HK-2 (cell line): ENCODE data around the gene LRR1.
"Not testable (repeated sequence)": the region's sequence is repeated elsewhere in the genome, so short reads cannot be mapped to it uniquely, and the experiment has no call there.

Experiments used
- DNase-seq: peaks from one replicate; pipeline ENCODE4 v3.0.0-alpha.2; 2018; ENCODE audit not compliant: unreplicated experiment

LRR1 gene

DNA sequence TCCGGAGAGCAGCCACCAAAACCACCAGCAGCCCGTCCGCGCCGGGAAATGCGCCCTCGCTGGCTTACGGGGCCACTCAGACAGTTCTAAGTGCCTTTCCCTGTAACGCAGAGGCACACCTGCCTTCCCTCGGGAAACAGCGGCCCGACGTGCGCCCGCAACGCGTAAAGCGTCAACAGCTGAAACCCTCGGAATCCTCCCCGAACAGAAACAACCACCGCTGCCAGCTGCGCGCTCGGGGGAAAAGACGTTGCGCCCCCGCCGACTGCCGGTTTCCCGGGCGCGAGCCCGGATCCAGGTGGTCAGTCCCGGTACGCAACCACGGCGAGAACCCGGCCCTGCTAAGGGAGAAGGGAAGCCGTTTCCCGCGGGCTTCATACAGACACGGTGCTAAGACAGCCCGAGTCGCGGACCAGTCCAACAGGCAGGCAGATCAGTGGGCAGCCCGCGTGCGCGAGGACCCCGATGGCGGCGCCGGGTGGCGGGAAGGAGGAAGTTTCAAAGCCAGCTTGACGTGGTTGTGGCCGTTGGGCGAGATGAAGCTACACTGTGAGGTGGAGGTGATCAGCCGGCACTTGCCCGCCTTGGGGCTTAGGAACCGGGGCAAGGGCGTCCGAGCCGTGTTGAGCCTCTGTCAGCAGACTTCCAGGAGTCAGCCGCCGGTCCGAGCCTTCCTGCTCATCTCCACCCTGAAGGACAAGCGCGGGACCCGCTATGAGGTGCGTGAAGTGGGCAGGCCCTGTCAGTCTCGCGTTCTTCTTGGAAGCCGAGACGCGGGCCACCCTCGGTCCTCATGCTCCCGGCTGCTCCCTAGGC, at the start of gene LRR1:
TSS of gene LRR1 (plus strand) at position 456 of the 816 bp plus-strand sequence. CDS start at position 537, 81 bp downstream.
- DNase-seq, result peak; percentile 90

- DNase-seq, result no peak
Measured at GRCh38 chr14:49549446-49549845, 49.3 kb upstream of the LRR1 start.

DNA sequence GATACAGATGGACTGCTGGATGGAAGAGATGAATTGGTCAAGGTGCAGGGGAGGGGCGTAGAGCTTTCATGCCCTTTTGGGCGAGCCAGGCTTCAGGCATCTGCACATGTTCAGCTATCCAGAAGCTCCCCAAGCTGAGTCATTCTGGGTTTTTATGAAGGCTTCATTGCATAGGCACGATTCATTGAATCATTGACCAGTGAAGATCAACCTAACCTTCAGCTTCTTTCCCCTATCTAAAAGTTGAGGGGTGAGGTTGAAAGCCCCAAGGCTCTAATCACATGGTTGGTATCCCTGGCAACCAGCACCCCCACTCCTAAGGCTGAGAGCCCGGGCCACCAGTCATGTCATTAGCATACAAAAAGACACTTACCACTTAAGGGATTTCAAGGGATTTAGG, 48.9 kb upstream of the LRR1 start:
- DNase-seq, result peak; percentile 11

DNA sequence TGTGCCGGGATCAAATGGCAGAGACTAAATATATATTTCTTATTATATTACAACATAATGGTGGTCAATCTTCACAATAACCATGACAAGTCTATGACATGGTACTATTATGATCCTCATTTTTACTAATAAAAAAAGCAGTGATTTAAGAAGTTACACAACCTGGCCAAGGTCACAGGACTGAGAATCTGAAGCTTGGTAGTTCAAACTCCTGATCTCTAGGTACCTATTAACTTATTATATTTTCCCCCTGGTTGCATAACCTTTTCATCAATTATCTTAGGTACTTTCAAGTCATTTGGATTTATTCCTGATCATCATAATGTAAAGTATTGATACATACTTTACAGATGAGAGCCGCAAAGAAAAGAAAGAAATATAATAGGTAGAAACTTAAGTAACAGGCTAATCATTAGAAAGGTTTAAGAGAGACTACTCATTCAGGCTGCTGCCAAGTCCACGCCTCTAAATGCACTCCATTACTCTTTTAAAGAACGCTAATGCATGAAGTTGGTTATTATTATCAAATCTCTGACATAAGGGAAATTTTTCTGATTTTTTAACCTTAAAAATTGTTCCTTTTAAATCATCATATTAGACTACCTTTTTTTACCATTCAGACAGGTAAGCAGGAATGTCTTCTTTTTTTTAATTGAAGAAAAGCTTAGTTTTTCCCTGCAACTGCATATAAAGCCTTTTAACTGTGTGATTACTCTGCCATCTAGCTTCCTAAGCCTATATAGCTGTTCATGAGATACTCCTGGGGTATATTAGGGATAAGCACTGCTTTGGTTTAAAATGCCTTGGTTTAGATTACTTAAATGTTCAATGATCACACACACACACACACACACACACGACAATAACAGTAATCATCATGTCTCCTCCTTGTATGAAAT, 48.2 kb upstream of the LRR1 start:
- no peak for DNase-seq

DNA sequence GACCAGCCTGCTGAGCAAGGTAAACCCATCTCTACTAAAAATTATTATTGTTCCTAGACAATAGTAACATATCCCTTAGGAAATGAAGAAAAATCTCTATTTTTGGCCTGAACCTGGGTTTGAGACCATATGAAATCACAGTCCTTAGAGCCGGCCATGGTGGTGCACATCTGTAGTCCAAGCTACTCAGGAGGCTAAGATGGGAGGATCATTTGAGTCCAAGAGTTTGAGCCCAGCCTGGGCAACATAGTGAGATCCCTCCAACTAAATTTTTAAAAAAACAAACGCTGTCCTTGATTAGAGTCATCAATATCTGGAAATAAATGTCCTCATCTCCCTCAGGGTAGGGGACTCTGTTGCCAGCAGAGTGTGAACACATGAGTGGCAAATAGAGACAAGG, 47.2 kb upstream of the LRR1 start:
- DNase-seq, result no peak

GRCh38 chr14:49553106-49553505, 45.6 kb upstream of the LRR1 start:
- DNase-seq, result no peak

DNA sequence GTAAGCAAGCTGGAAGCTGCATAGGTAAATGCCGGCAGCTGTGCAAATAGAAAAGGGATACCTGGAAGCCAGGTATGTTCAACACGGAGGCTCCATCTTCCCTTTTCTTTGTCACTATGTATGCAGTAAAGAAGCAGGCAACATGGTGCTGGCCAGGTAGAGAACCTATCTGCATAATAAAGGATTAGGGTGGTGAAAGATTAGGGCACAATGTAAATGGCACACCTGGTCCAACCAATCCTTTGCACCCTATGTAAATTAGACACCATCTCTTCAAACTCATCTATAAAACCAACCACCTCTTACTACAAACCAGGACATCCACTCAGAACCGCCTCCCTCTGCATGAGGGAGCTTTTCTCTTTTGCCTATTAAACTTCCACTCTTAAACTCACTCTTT, 44.8 kb upstream of the LRR1 start:
- no peak for DNase-seq

DNA sequence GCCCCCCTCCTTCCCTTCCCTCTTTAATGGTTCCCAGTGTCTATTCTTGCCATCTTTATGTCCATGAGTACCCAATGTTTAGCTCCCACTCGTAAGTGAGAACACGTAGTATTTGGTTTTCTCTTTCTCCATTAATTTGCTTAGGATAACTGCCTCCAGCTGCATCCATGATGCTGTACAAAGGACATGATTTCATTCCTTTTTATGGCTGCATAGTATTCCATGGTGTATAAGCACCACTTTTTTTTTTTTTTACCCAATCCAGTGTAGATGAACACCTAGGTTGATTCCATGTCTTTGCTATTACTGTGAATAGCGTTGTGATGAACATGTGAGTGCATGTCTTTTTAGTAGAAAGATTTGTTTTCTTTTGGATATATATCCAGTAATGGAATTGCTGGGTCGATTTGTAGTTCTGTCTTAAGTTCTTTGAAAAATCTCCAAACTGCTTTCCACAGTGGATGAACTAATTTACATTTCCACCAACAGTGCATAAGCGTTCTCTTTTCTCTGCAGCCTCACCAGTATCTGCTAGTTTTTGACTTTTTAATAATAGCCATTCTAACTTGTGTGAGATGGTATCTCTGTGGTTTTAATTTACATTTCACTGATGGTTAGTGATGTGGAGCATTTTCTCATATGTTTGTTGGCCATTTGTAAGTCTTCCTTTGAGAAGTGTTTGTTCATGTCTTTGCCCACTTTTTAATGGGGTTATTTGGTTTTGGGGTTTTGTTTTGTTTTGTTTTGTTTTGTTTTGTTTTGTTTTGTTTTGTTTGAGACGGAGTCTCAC, 38.6 kb upstream of the LRR1 start:
- DNase-seq, result no peak

DNA sequence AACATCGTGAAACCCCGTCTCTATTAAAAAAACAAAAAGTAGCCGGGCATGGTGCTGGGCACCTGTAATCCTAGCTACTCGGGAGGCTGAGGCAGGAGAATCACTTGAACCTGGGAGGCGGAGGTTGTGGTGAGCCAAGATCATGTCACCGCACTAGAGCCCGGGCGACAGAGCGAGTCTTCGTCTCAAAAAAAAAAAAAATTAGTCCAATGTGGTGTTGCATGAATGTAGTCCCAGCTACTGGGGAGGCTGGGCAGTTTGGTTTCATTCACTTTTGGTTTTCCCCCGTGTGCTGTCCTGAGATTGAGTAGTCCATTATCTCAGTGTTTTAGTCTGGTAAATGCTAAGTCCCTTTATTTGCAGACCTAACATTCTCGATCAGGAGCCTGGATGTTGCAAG, 32.0 kb upstream of the LRR1 start:
- DNase-seq, result no peak

DNA sequence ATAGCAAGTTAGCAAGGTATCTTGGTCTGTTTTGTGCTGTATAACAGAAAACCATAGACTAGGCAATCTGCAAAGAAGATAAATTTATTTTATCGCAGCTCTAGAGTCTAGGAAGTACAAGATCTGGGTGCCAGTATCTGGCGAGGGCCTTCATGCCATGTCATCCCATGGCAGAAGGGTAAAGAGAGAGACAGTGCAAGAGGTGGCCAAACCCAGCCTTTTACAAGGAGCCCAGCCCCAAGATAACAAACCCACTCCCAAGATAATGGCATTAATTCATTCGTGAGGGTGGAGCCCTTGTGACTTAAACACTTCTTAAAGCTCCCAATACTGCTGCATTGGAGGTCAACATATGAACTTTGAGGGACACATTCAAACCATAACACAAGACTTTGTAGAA, 29.5 kb upstream of the LRR1 start:
- no peak for DNase-seq

GRCh38 chr14:49574038-49574437, 24.7 kb upstream of the LRR1 start:
- DNase-seq, result no peak

- no peak for DNase-seq
Measured at GRCh38 chr14:49578141-49578540, 20.6 kb upstream of the LRR1 start.

GRCh38 chr14:49579841-49580240, 18.9 kb upstream of the LRR1 start:
- no peak for DNase-seq

DNA sequence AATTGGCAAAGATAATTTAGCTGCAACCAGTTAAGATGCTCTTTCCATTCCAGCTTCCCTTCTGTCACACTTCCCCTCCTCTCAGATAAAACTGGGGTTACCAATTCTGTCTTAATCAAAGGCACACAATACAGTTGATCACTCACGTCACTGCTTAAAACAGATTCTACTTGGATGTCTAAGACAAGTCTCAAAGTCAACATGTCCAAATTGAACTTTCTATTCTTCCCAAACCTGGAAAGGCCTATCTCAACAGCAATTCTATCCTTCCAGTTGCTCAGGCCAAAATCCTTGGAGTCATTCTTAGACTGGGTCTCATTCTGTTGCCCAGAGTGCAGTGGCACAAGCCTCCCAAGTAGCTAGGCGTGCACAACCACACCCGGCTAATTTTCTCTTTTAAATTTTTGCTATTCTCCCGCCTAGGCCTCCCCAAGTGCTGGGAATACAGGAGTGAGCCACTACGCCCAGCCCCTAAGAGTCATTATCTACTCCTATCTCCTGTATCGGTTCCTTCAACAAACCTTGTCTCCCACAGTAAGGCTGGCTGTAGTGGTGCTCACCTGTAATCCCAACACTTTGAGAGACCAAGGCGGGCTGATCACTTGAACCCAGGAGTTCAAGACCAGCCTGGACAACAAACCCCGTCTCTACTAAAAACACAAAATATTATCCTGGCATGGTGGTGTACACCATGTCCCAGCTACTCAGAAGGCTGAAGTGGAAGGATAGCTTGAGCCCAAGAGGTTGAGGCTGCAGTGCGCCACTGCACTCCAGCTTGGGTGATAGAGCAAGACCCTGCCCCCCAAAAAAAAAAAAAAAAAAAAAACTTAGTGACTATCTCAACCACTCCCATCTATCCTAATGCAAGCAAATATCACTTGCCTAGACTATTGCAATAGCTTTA, 17.3 kb upstream of the LRR1 start:
- DNase-seq, result no peak

GRCh38 chr14:49582113-49582977, 16.4 kb upstream of the LRR1 start:
- DNase-seq, result no peak

DNA sequence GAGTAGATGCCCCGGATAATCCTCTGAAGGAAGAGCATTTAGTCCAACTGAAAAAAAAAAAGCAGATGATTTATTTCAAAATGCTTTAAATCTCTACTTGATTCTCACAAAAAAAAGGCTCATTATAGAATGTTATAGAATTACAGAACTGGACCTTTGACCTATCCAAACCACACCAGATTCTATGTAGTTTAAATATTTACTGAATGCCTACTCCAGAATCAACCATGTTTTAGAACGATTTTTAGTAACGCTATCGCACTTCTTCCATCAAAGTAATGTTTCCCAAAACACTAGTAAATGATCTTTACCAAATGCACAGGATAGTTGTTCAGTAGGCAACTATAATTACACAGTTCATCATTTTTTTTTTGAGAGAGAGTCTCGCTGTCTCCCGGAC, 15.1 kb upstream of the LRR1 start:
- DNase-seq, result no peak

- no peak for DNase-seq
Measured at GRCh38 chr14:49584058-49584457, 14.7 kb upstream of the LRR1 start.

- not testable (repeated sequence) for DNase-seq
Measured at GRCh38 chr14:49584981-49585640, 13.6 kb upstream of the LRR1 start.
